Measurements from ENCODE around the gene TNIP1.

TNIP1 gene

GRCh38 chr5:151127926-151128325, 47.1 kb upstream of the TNIP1 start:
- H3K27me3 ChIP-seq (ENCODE audit: control insufficient read depth, low read length): no peaks in the 10 kb centered on the region
- TF ChIP-seq, protein P1, sequence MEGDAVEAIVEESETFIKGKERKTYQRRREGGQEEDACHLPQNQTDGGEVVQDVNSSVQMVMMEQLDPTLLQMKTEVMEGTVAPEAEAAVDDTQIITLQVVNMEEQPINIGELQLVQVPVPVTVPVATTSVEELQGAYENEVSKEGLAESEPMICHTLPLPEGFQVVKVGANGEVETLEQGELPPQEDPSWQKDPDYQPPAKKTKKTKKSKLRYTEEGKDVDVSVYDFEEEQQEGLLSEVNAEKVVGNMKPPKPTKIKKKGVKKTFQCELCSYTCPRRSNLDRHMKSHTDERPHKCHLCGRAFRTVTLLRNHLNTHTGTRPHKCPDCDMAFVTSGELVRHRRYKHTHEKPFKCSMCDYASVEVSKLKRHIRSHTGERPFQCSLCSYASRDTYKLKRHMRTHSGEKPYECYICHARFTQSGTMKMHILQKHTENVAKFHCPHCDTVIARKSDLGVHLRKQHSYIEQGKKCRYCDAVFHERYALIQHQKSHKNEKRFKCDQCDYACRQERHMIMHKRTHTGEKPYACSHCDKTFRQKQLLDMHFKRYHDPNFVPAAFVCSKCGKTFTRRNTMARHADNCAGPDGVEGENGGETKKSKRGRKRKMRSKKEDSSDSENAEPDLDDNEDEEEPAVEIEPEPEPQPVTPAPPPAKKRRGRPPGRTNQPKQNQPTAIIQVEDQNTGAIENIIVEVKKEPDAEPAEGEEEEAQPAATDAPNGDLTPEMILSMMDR (IDR thresholded peaks at IDR 0.05; ENCODE audit: low read depth, low read length, poor library complexity, severe bottlenecking): no peak
- TF ChIP-seq EZH2phosphoT487 (IDR thresholded peaks at IDR 0.05; ENCODE audit: borderline replicate concordance, low read length): no peak
- H3K27ac ChIP-seq (ENCODE audit: low read depth, low read length): no peak overlapping the region
- no peaks in the 10 kb centered on the region; the same call in 1 of the 2 replicates for H3F3A ChIP-seq (ENCODE audit: control insufficient read depth, insufficient read depth)
- H3K4me3 ChIP-seq (ENCODE audit: low read length): no peak overlapping the region
- H3K79me2 ChIP-seq (ENCODE audit: control insufficient read depth, low read length): no peaks in the 10 kb centered on the region
- no peak overlapping the region for H3K4me2 ChIP-seq (ENCODE audit: low read length)
- no peaks in the 10 kb centered on the region for H3K36me3 ChIP-seq (ENCODE audit: control insufficient read depth, low read length)
- H4K20me1 ChIP-seq (ENCODE audit: control insufficient read depth, insufficient read depth, low read depth, low read length): no peaks in the 10 kb centered on the region
- H3K4me1 ChIP-seq (ENCODE audit: control insufficient read depth, low read length): peaks cover 34% of the 10 kb centered on the region
- H3K9me2 ChIP-seq (replicated peaks; ENCODE audit: control insufficient read depth, low read length): no peaks in the 10 kb centered on the region
- H3K9me3 ChIP-seq (ENCODE audit: control insufficient read depth, insufficient read depth, low read length): no peaks in the 10 kb centered on the region

- no peaks in the 10 kb centered on the region; the same call in 1 of the 2 replicates for H3F3A ChIP-seq (ENCODE audit: control insufficient read depth, insufficient read depth)
- TF ChIP-seq, protein P1 (IDR thresholded peaks at IDR 0.05; ENCODE audit: low read depth, low read length, poor library complexity, severe bottlenecking): peak; percentile 92
- TF ChIP-seq EZH2phosphoT487 (IDR thresholded peaks at IDR 0.05; ENCODE audit: borderline replicate concordance, low read length): no peak
- no peak overlapping the region for H3K4me3 ChIP-seq (ENCODE audit: low read length)
- no peaks in the 10 kb centered on the region for H3K9me3 ChIP-seq (ENCODE audit: control insufficient read depth, insufficient read depth, low read length)
- no peaks in the 10 kb centered on the region for H3K27me3 ChIP-seq (ENCODE audit: control insufficient read depth, low read length)
- peaks cover 29% of the 10 kb centered on the region for H3K4me1 ChIP-seq (ENCODE audit: control insufficient read depth, low read length)
- no peaks in the 10 kb centered on the region for H3K79me2 ChIP-seq (ENCODE audit: control insufficient read depth, low read length)
- H4K20me1 ChIP-seq (ENCODE audit: control insufficient read depth, insufficient read depth, low read depth, low read length): no peaks in the 10 kb centered on the region
- H3K4me2 ChIP-seq (ENCODE audit: low read length): no peak overlapping the region
- no peaks in the 10 kb centered on the region for H3K36me3 ChIP-seq (ENCODE audit: control insufficient read depth, low read length)
- no peak overlapping the region for H3K27ac ChIP-seq (ENCODE audit: low read depth, low read length)
- H3K9me2 ChIP-seq (replicated peaks; ENCODE audit: control insufficient read depth, low read length): no peaks in the 10 kb centered on the region
Measured at GRCh38 chr5:151126199-151126645, 45.4 kb upstream of the TNIP1 start.

GRCh38 chr5:151125421-151125820, 44.6 kb upstream of the TNIP1 start:
- Histone ChIP-seq H3K4me1 (ENCODE audit: control insufficient read depth, low read length) (peaks cover 29% of the 10 kb centered on the region), H3K27ac (ENCODE audit: low read depth, low read length) (no peak overlapping the region), H3K4me3 (ENCODE audit: low read length) (no peak overlapping the region), H3K27me3 (ENCODE audit: control insufficient read depth, low read length) (no peaks in the 10 kb centered on the region), H3K4me2 (ENCODE audit: low read length) (peak overlapping the region; percentile 6; the same call in 1 of the 2 replicates), H3F3A (ENCODE audit: control insufficient read depth, insufficient read depth) (no peaks in the 10 kb centered on the region; the same call in 1 of the 2 replicates), H3K9me3 (ENCODE audit: control insufficient read depth, insufficient read depth, low read length) (no peaks in the 10 kb centered on the region), H4K20me1 (ENCODE audit: control insufficient read depth, insufficient read depth, low read depth, low read length) (no peaks in the 10 kb centered on the region), H3K79me2 (ENCODE audit: control insufficient read depth, low read length) (no peaks in the 10 kb centered on the region), H3K9me2 (replicated peaks; ENCODE audit: control insufficient read depth, low read length) (no peaks in the 10 kb centered on the region), H3K36me3 (ENCODE audit: control insufficient read depth, low read length) (no peaks in the 10 kb centered on the region)
- no peak for TF ChIP-seq EZH2phosphoT487 (IDR thresholded peaks at IDR 0.05; ENCODE audit: borderline replicate concordance, low read length)
- TF ChIP-seq, protein P1 (IDR thresholded peaks at IDR 0.05; ENCODE audit: low read depth, low read length, poor library complexity, severe bottlenecking): no peak

All from DOHH2 (cell line).